Naive thymus-derived CD8-positive, alpha-beta T cell (primary cell): ENCODE results near the gene HIBCH. TPM values are rescaled to one million over a fixed set of nuclear protein-coding genes. Genes with fewer than 3 reads are reported as not detected.
"Not testable (repeated sequence)": the region's sequence is repeated elsewhere in the genome, so short reads cannot be mapped to it uniquely, and the experiment has no call there.

Experiments used
- ATAC-seq, 2 donors: fragments of 150-1000 bp; cut with Tn5 transposase in 1 of 2; sonication (Bioruptor Pico), chemical (Tn5 transposase) in 1 of 2; 1 replicate in 1 of 2; 2 replicates in 1 of 2; pipeline ENCODE4 v1.10.0; 2021; ENCODE audit warnings: mild to moderate bottlenecking in 2 of 2, moderate library complexity in 2 of 2
- POLR2A ChIA-PET: fragments of 350-600 bp; sonication (Branson Sonifier 250); formaldehyde crosslinking; loops from one replicate; lab custom pipeline; 2021; ENCODE audit warnings: antibody characterized with exemption; lab: Charles Lee
- DNase-seq, 10 donors: peaks; one replicate each; pipeline versions ENCODE4 v3.0.0 to v3.0.0-alpha.2; 2020 to 2022
- H3K27ac Mint-ChIP-seq, 10 donors: one replicate each; pipeline ENCODE4 v1.8.0; 2020 to 2022; ENCODE audit warnings: mild to moderate bottlenecking in 10 of 10, mixed read lengths in 10 of 10, moderate library complexity in 4 of 10, inconsistent platforms in 1 of 10
- H3K27me3 Mint-ChIP-seq, 5 donors: one replicate each; pipeline ENCODE4 v1.8.0; 2021 to 2022; ENCODE audit warnings: mixed read lengths in 5 of 5
- H3K36me3 Mint-ChIP-seq, 3 donors: one replicate each; pipeline ENCODE4 v1.8.0; 2020 to 2022; ENCODE audit warnings: mixed read lengths in 3 of 3, mild to moderate bottlenecking in 2 of 3, inconsistent platforms in 1 of 3
- H3K4me1 Mint-ChIP-seq, 4 donors: one replicate each; pipeline ENCODE4 v1.8.0; 2021 to 2022; ENCODE audit warnings: mixed read lengths in 4 of 4
- H3K4me3 Mint-ChIP-seq, 10 donors: one replicate each; pipeline ENCODE4 v1.8.0; 2020 to 2022; ENCODE audit warnings: mild to moderate bottlenecking in 10 of 10, mixed read lengths in 10 of 10, moderate library complexity in 6 of 10, inconsistent platforms in 1 of 10
- H3K9me3 Mint-ChIP-seq, 9 donors: one replicate each; pipeline ENCODE4 v1.8.0; 2020 to 2022; ENCODE audit warnings: mixed read lengths in 9 of 9, mild to moderate bottlenecking in 3 of 9, inconsistent platforms in 1 of 9, moderate library complexity in 1 of 9
- polyA plus RNA-seq, 3 donors: library from polyadenylated mRNA; unstranded; fragments of 300-500 nt; fragmentation: Illumina TruSeq; gene quantifications; one replicate each; pipeline ENCODE4 v1.2.3, GENCODE V29; 2021
- total RNA-seq, 8 experiments: library from RNA in 2 of 8; stranded (reverse) in 2 of 8; gene quantifications; one replicate each; pipeline ENCODE4 v1.2.3 and lab custom pipeline; 2021 to 2026

HIBCH gene
- total and polyA plus RNA-seq, 5 experiments from 2014 or later: 18.0 to 24.5 (median 19.5) TPM

DNA sequence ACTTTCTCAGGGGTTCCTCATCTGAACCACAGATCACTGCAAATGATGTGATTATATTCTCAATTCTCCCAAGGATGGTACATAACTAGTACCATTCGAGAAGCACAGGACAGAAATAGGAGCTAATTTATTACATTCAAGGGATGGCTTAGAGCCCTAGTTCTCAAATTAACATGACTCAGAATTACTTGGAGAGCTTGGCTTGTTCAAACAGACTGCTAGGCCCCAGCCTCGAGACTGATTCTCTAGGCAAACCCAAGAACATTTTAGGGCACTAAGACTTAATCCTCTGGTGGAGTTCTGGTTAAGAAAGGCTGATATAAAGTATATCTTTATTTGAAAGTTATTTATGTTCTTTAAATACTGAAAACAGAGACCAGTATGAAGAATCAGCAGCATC lies 35.8 kb downstream of the HIBCH start:
- peaks cover 11 to 86% (median 37%) of the 10 kb centered on the region in 3 donors for H3K36me3 Mint-ChIP-seq
- ATAC-seq (no peak), DNase-seq (no peak)
- peaks cover 0 to 4% (median under 1%) of the 10 kb centered on the region in 4 donors for H3K4me1 Mint-ChIP-seq
- no peak overlapping the region for H3K27ac Mint-ChIP-seq
- H3K9me3 Mint-ChIP-seq: no peaks in the 10 kb centered on the region
- H3K27me3 Mint-ChIP-seq: no peaks in the 10 kb centered on the region
- no peak overlapping the region for H3K4me3 Mint-ChIP-seq
- POLR2A ChIA-PET: no interaction called here

DNA sequence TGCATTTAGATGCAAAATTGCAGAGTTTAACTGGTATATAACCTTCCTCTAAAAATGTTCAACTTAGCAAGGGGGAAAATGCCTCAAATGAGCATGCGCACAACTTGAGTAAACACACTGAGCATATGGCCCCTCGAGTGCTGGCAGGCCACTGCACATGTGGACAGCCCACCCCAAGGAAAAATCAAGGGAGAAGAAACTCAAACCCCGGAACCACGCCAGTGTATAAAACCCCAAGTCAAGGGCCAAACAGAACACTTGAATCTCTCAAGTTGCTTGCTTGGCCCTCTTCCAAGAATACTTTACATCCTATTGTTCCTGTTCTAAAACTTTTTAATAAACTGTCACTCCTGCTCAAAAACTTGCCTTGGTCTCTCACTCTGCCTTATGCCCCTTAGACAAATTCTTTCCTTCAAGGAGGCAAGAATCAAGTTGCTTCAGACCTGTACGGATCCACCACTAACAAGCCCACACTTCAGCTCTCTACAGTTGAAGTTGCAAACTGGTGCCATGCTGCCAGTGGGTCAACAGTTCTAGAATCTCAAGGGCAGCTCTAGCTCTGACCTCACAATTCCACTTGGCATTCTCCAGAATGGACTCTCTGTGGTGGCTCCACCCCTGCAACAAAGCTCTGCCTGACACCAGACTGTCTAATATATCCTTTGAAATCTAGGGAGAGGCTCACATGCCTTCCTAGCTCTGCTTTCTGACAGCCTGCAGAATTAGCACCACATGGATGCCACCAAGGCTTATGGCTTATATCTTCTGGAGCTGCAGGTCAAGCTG lies 38.9 kb downstream of the HIBCH start:
- Mint-ChIP-seq H3K27me3 (no peaks in the 10 kb centered on the region), H3K4me1 (peaks cover 0 to 4% (median 3%) of the 10 kb centered on the region in 4 donors), H3K27ac (peak overlapping the region in 1 of 10 donors; percentile 9), H3K9me3 (no peaks in the 10 kb centered on the region), H3K36me3 (peaks cover 6 to 67% (median 33%) of the 10 kb centered on the region in 3 donors), H3K4me3 (no peak overlapping the region)
- POLR2A ChIA-PET: interaction anchor here (0.5 kb wide), 1 partner anchor 16 kb away, joined by 4 read pairs; no protein-coding TSS in a partner anchor
- no peak for ATAC-seq
- no peak for DNase-seq

DNA sequence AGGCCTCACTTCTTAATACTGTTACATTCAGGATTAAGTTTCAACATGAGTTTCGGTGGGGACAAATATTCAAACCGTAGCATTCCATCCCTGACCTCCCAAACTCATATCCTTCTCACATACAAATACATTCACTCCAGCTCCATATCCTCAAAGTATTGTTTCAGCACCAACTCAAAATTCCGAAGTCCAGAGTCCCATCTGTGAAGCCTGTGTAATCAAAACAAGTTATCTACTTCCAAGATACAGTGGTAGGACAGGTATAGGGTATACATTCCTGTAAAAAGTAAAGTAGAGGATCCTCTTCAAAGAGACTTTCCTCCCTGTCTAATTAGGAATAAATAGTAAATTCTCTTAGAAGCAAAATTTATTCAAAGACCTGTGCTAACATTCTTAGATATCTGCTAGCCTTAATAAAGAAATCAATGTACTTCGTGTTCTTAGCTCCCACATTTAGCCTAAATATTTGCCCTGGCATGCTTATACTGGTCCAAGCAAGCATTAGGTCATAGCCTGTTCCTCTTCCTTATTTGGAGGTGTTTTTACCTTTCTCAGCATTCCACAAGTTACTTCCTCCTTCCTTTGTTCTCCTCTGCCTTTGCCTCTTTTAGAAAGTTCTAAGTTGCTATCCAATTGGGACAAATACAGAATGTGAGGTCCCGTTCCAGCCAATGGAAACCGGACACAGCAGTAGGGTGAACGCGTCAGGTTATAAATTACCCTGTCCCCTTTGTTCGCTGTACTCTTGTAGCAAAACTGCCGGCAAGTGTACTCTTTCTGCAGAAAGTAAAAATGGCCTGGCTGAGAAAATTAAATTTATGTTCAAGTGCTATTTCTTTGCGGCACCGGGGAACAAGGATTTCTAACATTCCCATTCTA lies 40.1 kb downstream of the HIBCH start:
- H3K27ac Mint-ChIP-seq, POLR2A ChIA-PET, DNase-seq, H3K27me3 Mint-ChIP-seq, H3K9me3 Mint-ChIP-seq, H3K4me3 Mint-ChIP-seq, ATAC-seq, H3K4me1 Mint-ChIP-seq: not testable (repeated sequence)
- H3K36me3 Mint-ChIP-seq: peaks cover 6 to 66% (median 39%) of the 10 kb centered on the region in 3 donors

DNA sequence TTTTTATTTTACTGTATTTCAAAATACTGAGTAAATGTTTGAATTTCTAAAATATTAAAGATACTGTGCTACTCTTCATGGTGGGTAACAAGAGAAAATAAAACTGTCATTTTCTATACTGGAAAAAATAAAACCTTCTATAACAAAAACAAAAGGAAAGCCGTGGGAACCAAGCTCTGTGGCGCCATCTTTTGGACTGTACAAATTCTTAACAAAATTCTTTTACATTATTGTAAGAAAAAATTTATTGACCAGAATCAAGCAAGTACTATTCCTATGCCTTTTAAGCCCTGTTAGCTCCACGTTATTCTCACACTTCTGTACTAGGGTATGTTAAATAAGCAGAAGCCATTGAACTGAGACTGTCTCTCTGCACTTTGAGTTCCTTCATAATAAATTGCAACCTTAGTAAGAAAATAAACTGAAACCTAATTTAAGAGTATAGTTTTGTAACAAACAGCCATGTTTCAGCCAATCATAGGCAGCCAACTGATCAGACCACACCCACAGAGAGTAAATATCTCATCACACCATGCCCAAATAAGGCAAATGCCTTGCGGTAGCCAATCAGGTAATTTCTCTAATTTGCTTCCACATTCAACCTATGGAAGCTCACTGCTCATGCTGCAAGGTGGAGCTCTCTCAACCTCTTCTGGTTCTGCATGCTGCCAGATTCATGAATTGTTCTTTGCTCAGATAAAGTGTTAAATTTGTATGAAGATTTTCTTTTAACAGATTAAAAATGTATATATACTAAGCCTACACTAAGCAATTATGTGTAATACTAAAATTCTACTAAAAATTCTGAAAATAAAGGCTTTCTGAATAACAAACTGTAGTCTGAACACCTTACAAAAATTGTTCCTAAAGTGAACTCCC lies 42.2 kb downstream of the HIBCH start:
- H3K4me1 Mint-ChIP-seq: peaks cover 0 to 6% (median 2%) of the 10 kb centered on the region in 4 donors
- peaks cover 8 to 52% (median 41%) of the 10 kb centered on the region in 3 donors for H3K36me3 Mint-ChIP-seq
- ATAC-seq (no peak), DNase-seq (peak in 3 of 10 donors; percentile 1 to 11 (median 4))
- POLR2A ChIA-PET: interaction anchor here (1.3 kb wide), 1 partner anchor 41 kb away, joined by 7 read pairs; the partner anchor contains the start of gene HIBCH
- no peaks in the 10 kb centered on the region for H3K9me3 Mint-ChIP-seq
- no peak overlapping the region for H3K4me3 Mint-ChIP-seq
- no peaks in the 10 kb centered on the region for H3K27me3 Mint-ChIP-seq
- peak overlapping the region in 1 of 10 donors; percentile 55 for H3K27ac Mint-ChIP-seq

DNA sequence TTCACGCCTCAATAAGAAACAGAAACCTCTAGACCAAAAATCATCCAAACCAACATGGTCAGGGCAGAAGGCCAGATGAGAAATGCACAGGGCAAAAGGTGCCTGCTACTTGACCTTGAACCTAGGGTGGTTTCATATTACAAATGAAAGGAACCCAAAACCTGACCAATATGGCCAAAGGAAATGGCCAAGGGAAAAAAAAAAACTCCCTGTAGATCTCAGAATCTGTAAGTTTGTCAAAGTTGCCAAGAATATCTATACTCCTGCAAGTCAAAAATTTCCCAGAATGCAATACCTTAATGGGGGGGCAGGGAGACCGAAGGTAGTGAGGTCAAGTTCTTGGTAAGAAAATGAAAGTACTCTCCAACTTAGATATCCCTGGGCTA lies 47.2 kb downstream of the HIBCH start:
- no peak for ATAC-seq
- no peaks in the 10 kb centered on the region for H3K27me3 Mint-ChIP-seq
- no peak overlapping the region for H3K4me3 Mint-ChIP-seq
- no peak for DNase-seq
- POLR2A ChIA-PET: no interaction called here
- no peak overlapping the region for H3K27ac Mint-ChIP-seq
- H3K9me3 Mint-ChIP-seq: peaks cover 0 to 4% (median 0%) of the 10 kb centered on the region in 9 donors
- peaks cover 14 to 54% (median 47%) of the 10 kb centered on the region in 3 donors for H3K36me3 Mint-ChIP-seq
- H3K4me1 Mint-ChIP-seq: peaks cover 0 to 6% (median 3%) of the 10 kb centered on the region in 4 donors

DNA sequence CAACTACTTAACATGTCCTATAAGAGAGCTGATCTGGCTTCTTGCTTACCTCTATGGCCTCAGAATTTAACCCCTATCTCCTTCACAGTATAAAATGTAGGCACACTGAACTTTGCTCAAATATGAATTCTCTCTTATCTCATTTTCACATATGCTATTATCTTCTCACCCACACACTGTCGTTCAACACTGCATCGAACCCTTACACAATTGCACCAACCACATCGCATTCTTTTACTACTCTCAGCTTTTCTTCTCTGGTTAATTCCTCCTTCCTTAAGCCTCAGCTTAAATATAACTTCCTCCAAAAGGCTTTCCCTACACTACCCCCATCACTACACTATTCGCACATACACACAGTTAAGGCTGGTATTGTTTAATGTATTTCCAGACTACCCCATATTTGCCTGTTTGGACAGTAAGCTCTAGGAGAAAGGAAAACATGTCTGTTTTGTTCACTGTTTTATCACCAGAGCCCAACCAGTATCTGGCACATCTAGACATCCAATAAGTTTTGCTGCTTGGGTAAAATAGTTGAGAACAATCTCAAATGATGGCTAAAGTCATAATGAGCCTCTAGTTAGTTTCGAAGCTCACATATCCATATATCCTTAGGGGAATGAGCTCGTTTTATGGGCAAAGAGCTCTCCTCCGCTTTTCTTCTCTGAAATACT lies 47.7 kb downstream of the HIBCH start:
- peaks cover 14 to 59% (median 53%) of the 10 kb centered on the region in 3 donors for H3K36me3 Mint-ChIP-seq
- DNase-seq: no peak
- no peak for ATAC-seq
- POLR2A ChIA-PET: no interaction called here
- no peaks in the 10 kb centered on the region for H3K27me3 Mint-ChIP-seq
- peaks cover 0 to 6% (median 3%) of the 10 kb centered on the region in 4 donors for H3K4me1 Mint-ChIP-seq
- H3K9me3 Mint-ChIP-seq: peaks cover 0 to 4% (median 0%) of the 10 kb centered on the region in 9 donors
- H3K27ac Mint-ChIP-seq: no peak overlapping the region
- H3K4me3 Mint-ChIP-seq: no peak overlapping the region

DNA sequence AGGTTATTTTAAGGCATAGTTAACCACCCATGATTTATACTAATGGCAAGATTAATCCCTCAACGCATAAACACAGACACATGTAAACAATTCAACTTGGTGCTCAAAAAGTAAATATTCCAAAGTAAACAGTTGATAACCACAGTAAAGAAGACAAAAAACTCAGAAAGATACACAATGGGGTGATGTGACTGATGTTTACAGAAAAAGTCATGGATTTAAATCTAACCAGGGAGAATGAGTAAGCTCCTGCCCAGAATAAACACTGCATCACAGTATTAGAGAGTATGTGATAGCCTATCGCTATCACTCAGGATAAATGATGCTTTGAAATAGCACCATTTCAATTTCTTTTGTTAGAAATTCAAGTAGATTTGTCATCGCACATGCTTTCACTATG lies 49.3 kb downstream of the HIBCH start:
- H3K9me3 Mint-ChIP-seq: peaks cover 0 to 6% (median 1%) of the 10 kb centered on the region in 9 donors
- no peak overlapping the region for H3K4me3 Mint-ChIP-seq
- POLR2A ChIA-PET: no interaction called here
- H3K36me3 Mint-ChIP-seq: peaks cover 17 to 57% (median 40%) of the 10 kb centered on the region in 3 donors
- peaks cover 0 to 4% (median 2%) of the 10 kb centered on the region in 4 donors for H3K4me1 Mint-ChIP-seq
- no peaks in the 10 kb centered on the region for H3K27me3 Mint-ChIP-seq
- DNase-seq (no peak), ATAC-seq (no peak)
- no peak overlapping the region for H3K27ac Mint-ChIP-seq

DNA sequence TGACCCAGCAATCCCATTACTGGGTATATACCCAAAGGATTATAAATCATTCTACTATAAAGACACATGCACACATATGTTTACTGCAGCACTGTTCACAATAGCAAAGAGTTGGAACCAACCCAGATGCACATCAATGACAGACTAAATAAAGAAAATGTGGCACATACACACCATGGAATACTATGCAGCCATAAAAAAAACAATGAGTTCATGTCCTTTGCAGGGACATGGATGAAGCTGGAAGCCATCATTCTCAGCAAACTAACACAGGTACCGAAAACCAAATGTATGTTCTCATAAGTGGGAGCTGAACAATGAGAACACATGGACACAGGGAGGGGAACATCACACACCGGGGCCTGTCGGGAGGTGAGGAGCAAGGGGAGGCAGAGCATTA lies 49.9 kb downstream of the HIBCH start:
- H3K36me3 Mint-ChIP-seq: peaks cover 18 to 56% (median 38%) of the 10 kb centered on the region in 3 donors
- H3K27me3 Mint-ChIP-seq, DNase-seq, POLR2A ChIA-PET, H3K4me3 Mint-ChIP-seq, ATAC-seq, H3K4me1 Mint-ChIP-seq, H3K9me3 Mint-ChIP-seq: not testable (repeated sequence)
- H3K27ac Mint-ChIP-seq: peak overlapping the region in 1 of 10 donors; percentile 87

DNA sequence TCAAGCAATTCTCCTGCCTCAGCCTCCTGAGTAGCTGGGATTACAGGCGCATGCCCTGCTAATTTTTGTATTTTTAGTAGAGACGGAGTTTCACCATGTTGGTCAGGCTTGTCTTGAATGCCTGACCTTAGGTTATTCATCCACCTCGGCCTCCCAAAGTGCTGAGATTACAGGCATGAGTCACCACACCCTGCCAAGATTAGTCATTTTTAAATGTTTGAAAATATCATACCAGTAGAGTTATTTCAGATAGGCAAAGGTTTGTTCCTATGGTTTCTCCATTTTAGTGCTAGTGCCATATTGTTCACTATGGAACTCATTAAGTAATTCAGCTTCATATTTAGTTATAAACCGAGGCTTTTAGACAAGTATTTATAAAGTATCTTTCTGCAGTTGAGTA lies 52.3 kb downstream of the HIBCH start:
- no peak for DNase-seq
- peaks cover 14 to 45% (median 34%) of the 10 kb centered on the region in 3 donors for H3K36me3 Mint-ChIP-seq
- no peaks in the 10 kb centered on the region for H3K27me3 Mint-ChIP-seq
- ATAC-seq: no peak
- H3K9me3 Mint-ChIP-seq: peaks cover 0 to 9% (median 2%) of the 10 kb centered on the region in 9 donors
- POLR2A ChIA-PET: interaction anchor here (0.5 kb wide), 1 partner anchor 39 kb away, joined by 3 read pairs; no protein-coding TSS in a partner anchor
- H3K4me1 Mint-ChIP-seq: peaks cover 0 to 4% (median 2%) of the 10 kb centered on the region in 4 donors
- no peak overlapping the region for H3K27ac Mint-ChIP-seq
- H3K4me3 Mint-ChIP-seq: no peak overlapping the region

DNA sequence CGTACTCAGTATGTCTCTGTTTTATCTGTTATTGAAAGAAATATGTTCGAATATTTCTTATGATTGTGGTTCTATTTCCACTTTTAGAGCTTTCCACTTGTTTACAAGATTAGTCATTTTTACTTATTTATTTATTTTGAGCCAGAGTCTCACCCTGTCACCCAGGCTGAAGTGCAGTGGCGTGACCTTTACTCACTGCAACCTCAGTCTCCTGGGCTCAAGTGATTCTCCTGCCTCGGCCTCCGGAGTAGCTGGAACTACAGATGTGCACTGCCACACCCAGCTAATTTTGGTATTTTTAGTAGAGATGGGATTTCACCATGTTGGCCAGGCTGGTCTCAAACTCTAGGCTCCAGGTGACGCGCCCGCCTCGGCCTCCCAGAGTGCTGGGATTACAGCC lies 53.3 kb downstream of the HIBCH start:
- Mint-ChIP-seq H3K9me3 (peaks cover 0 to 9% (median 2%) of the 10 kb centered on the region in 9 donors), H3K4me3 (no peak overlapping the region), H3K4me1 (no peaks in the 10 kb centered on the region), H3K27ac (no peak overlapping the region), H3K36me3 (peaks cover 4 to 36% (median 25%) of the 10 kb centered on the region in 3 donors), H3K27me3 (no peaks in the 10 kb centered on the region)
- POLR2A ChIA-PET: no interaction called here
- no peak for ATAC-seq
- DNase-seq: no peak

DNA sequence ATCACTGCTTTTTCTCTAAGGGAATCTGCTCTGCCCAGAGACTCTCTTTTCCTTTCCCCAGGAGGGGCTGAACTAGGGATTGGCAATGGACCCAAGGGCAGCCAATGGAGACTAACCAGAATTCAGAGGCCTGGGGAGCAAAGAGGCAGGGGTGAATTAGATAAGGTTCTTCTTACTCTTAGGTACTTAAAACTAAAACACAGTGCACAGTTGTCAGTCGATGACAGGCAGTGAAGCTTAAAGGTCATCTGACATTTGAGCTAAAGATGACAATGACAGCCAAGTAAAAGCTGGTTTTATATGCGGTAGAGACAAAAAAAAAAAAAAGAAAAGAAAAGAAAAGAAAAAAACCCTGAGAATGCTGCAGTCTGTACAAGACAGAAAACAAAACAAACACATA lies 57.8 kb downstream of the HIBCH start:
- H3K27me3 Mint-ChIP-seq: no peaks in the 10 kb centered on the region
- POLR2A ChIA-PET: no interaction called here
- H3K27ac Mint-ChIP-seq: no peak overlapping the region
- H3K4me1 Mint-ChIP-seq: no peaks in the 10 kb centered on the region
- peaks cover 0 to 11% (median 2%) of the 10 kb centered on the region in 9 donors for H3K9me3 Mint-ChIP-seq
- no peak overlapping the region for H3K4me3 Mint-ChIP-seq
- peaks cover 25 to 47% (median 41%) of the 10 kb centered on the region in 3 donors for H3K36me3 Mint-ChIP-seq
- ATAC-seq (no peak), DNase-seq (no peak)
